Transverse colon (tissue), 4 donors: ENCODE measurements around the gene CSTF3. TPM values are rescaled to one million over a fixed set of nuclear protein-coding genes. Genes with fewer than 3 reads are reported as not detected.

ENCODE experiments used
- DNase-seq: peaks from one replicate; pipeline ENCODE4 v3.0.0-alpha.2; 2019
- H3K27ac ChIP-seq, 4 donors: fragments of 200-600 bp; sonication (generic); 2 replicates each; pipeline ENCODE4 v1.5.1; 2016 to 2018; ENCODE audit warnings: inconsistent platforms in 4 of 4
- H3K27me3 ChIP-seq: fragments of 200-600 bp; sonication (generic); 2 replicates; pipeline ENCODE4 v1.5.1; 2017; ENCODE audit warnings: inconsistent platforms
- H3K36me3 ChIP-seq, 4 donors: fragments of 200-600 bp; sonication (generic); 2 replicates each; pipeline ENCODE4 v1.5.1; 2017 to 2019; ENCODE audit warnings: inconsistent platforms in 4 of 4
- H3K4me1 ChIP-seq, 4 donors: fragments of 200-600 bp; sonication (generic); 2 replicates each; pipeline ENCODE4 v1.5.1; 2017 to 2020; ENCODE audit warnings: inconsistent platforms in 4 of 4
- H3K4me3 ChIP-seq, 4 donors: fragments of 200-600 bp; sonication (generic); 1 replicate in 1 of 4; 2 replicates in 3 of 4; pipeline versions ENCODE4 v1.5.1 to v1.6.1; 2017 to 2019; ENCODE audit warnings: inconsistent platforms in 4 of 4
- H3K9me3 ChIP-seq, 2 donors: fragments of 200-600 bp; sonication (generic); 2 replicates each; pipeline ENCODE4 v1.5.1; 2017 to 2019; ENCODE audit warnings: inconsistent platforms in 2 of 2
- CTCF ChIP-seq, 5 experiments: fragments of 200-600 bp in 3 of 5; fragments of 450-650 bp in 2 of 5; sonication (generic) in 3 of 5; IDR thresholded peaks; 1 replicate in 2 of 5; 2 replicates in 3 of 5; pipeline ENCODE4 v1.5.1; 2016 to 2017; ENCODE audit warnings: antibody characterized with exemption in 5 of 5, inconsistent platforms in 3 of 5, mild to moderate bottlenecking in 2 of 5, moderate library complexity in 1 of 5
- EP300 ChIP-seq: sonication (generic); formaldehyde crosslinking; IDR thresholded peaks from one replicate; pipeline ENCODE4 v1.6.1; 2017; ENCODE audit warnings: antibody characterized with exemption, low read depth
- POLR2A ChIP-seq: fragments of 450-650 bp; IDR thresholded peaks from one replicate; pipeline ENCODE4 v1.6.1; 2016; ENCODE audit warnings: antibody characterized with exemption, mild to moderate bottlenecking, moderate library complexity
- POLR2AphosphoS5 ChIP-seq, 3 donors: sonication (generic); formaldehyde crosslinking; IDR thresholded peaks; one replicate each; pipeline ENCODE4 v1.6.1; 2016; ENCODE audit warnings: antibody characterized with exemption in 3 of 3
- WGBS, 2 donors: methylation state at CpG; one replicate each; pipeline ENCODE4 v1.1.5; 2018; ENCODE audit warnings: low coverage in 1 of 2; 5-methylcytosine and 5-hydroxymethylcytosine counted together
- in situ Hi-C, 4 donors: fragments of 200-750 bp; cut with MboI; loops; one replicate each; pipeline versions ENCODE4 v1.15.0 to v1.15.1; 2017; ENCODE audit warnings: low sequenced_read_pairs in 3 of 4, low pct_ligation_motif_present in 1 of 4, low pct_unique_long_range_greater_than_20kb in 1 of 4
- intact Hi-C: fragments of 100-400 bp; cut with DNase I; formaldehyde crosslinking; loops from one replicate; pipeline ENCODE4 v1.15.1; 2023; ENCODE audit warnings: low total_unique reads
- total RNA-seq, 4 donors: library from RNA; depleted of rRNA; stranded (reverse); fragments of >200 nt; gene quantifications; one replicate each; pipeline ENCODE4 v1.1.0, GENCODE V29; 2016

CSTF3 gene
- total RNA-seq, 4 donors from 2014 or later = 2.2 to 167 (median 14.2) TPM

GRCh38 chr11:33044285-33044756, 117.0 kb downstream of the CSTF3 start:
- Histone ChIP-seq H3K4me3 (no peak overlapping the region), H3K27me3 (no peaks in the 10 kb centered on the region), H3K36me3 (peaks cover 0 to 3% (median 0%) of the 10 kb centered on the region in 4 donors), H3K27ac (peak overlapping the region in 1 of 4 donors; percentile 48), H3K9me3 (no peaks in the 10 kb centered on the region), H3K4me1 (peaks cover 0 to 67% (median 12%) of the 10 kb centered on the region in 4 donors)
- intact Hi-C loops (no loop called here), in situ Hi-C loops (no loop called here)
- DNase-seq = no peak
- 95 to 100% methylated on average over 2 to 4 of the region's 4 CpGs for WGBS, 2 donors
- TF ChIP-seq POLR2AphosphoS5 (IDR thresholded peaks at IDR 0.05) (no peak), POLR2A (no peak), CTCF (IDR thresholded peaks at IDR 0.05) (no peak), EP300 (no peak)

GRCh38 chr11:33043221-33043830, 118.0 kb downstream of the CSTF3 start:
- H3K9me3 ChIP-seq = no peaks in the 10 kb centered on the region
- no peak for DNase-seq
- no peak overlapping the region for H3K4me3 ChIP-seq
- no peaks in the 10 kb centered on the region for H3K27me3 ChIP-seq
- TF ChIP-seq POLR2AphosphoS5 (IDR thresholded peaks at IDR 0.05) = no peak
- no peak for TF ChIP-seq POLR2A
- TF ChIP-seq CTCF (IDR thresholded peaks at IDR 0.05) = no peak
- TF ChIP-seq EP300 = no peak
- 60 to 80% methylated on average over 2 of the region's 2 CpGs for WGBS, 2 donors
- in situ Hi-C loops (no loop called here), intact Hi-C loops (no loop called here)
- H3K27ac ChIP-seq = no peak overlapping the region
- peaks cover 0 to 61% (median 9%) of the 10 kb centered on the region in 4 donors for H3K4me1 ChIP-seq
- peaks cover 0 to 3% (median 0%) of the 10 kb centered on the region in 4 donors for H3K36me3 ChIP-seq

- no peak for TF ChIP-seq EP300
- TF ChIP-seq POLR2A = no peak
- no peak for TF ChIP-seq CTCF (IDR thresholded peaks at IDR 0.05)
- no peak for TF ChIP-seq POLR2AphosphoS5 (IDR thresholded peaks at IDR 0.05)
- Histone ChIP-seq H3K9me3 (no peaks in the 10 kb centered on the region), H3K27me3 (no peaks in the 10 kb centered on the region), H3K4me1 (peaks cover 0 to 38% (median 8%) of the 10 kb centered on the region in 4 donors), H3K27ac (peak overlapping the region in 3 of 4 donors; percentile 96 to 99 (median 97)), H3K4me3 (peak overlapping the region in 2 of 4 donors; percentile 66 to 75), H3K36me3 (peaks cover 0 to 3% (median 0%) of the 10 kb centered on the region in 4 donors)
- no peak for DNase-seq
- in situ Hi-C loops = no loop called here
- 55 to 76% methylated on average over 4 to 5 of the region's 5 CpGs for WGBS, 2 donors
- intact Hi-C loops = no loop called here
Observed at GRCh38 chr11:33040862-33041453, 120.3 kb downstream of the CSTF3 start.

GRCh38 chr11:33040033-33040861, 121.0 kb downstream of the CSTF3 start:
- peak overlapping the region; percentile 96 to 99 (median 96) for H3K27ac ChIP-seq
- DNase-seq = no peak
- WGBS, 2 donors = 5 to 14% methylated on average over 10 to 30 of the region's 30 CpGs
- in situ Hi-C loops (no loop called here), intact Hi-C loops (no loop called here)
- peaks cover 0 to 31% (median 8%) of the 10 kb centered on the region in 4 donors for H3K4me1 ChIP-seq
- H3K36me3 ChIP-seq = peaks cover 0 to 3% (median 0%) of the 10 kb centered on the region in 4 donors
- no peaks in the 10 kb centered on the region for H3K27me3 ChIP-seq
- no peaks in the 10 kb centered on the region for H3K9me3 ChIP-seq
- H3K4me3 ChIP-seq = peak overlapping the region; percentile 66 to 83 (median 78)
- TF ChIP-seq POLR2A (no peak), EP300 (no peak), CTCF (IDR thresholded peaks at IDR 0.05) (no peak), POLR2AphosphoS5 (IDR thresholded peaks at IDR 0.05) (no peak)
